OCI-LY1 (cell line): ENCODE results near the gene TCF3.

ENCODE experiments used
- H2AFZ ChIP-seq: fragments of 200-600 bp; sonication (generic), shearing (Covaris generic); 2 replicates; pipeline ENCODE4 v1.6.0; 2014; ENCODE audit warnings: antibody characterized with exemption, mild to moderate bottlenecking, low read length
- H3F3A ChIP-seq: fragments of 200-600 bp; sonication (generic), shearing (Covaris generic); 2 replicates; pipeline ENCODE4 v1.6.0; 2014; ENCODE audit warnings: mild to moderate bottlenecking, antibody characterized with exemption, low read length, moderate library complexity; ENCODE audit not compliant: insufficient read depth
- H3K27ac ChIP-seq: fragments of 200-600 bp; sonication (generic); 2 replicates; pipeline ENCODE4 v1.5.1; 2014; ENCODE audit warnings: low read length, mixed run types, mild to moderate bottlenecking, low read depth; ENCODE audit not compliant: poor library complexity, severe bottlenecking
- H3K27me3 ChIP-seq: fragments of 200-600 bp; sonication (generic); 2 replicates; pipeline ENCODE4 v1.6.0; 2014; ENCODE audit warnings: antibody characterized with exemption, mild to moderate bottlenecking, low read length, moderate library complexity; ENCODE audit not compliant: insufficient read depth
- H3K36me3 ChIP-seq: fragments of 200-600 bp; sonication (generic); 2 replicates; pipeline ENCODE4 v1.6.1; 2014; ENCODE audit warnings: mild to moderate bottlenecking, antibody characterized with exemption, low read length, moderate library complexity, mixed read lengths; ENCODE audit not compliant: insufficient read depth
- H3K4me1 ChIP-seq: fragments of 200-600 bp; sonication (generic); 2 replicates; pipeline ENCODE4 v1.5.1; 2014; ENCODE audit warnings: mild to moderate bottlenecking, low read length, moderate library complexity; ENCODE audit not compliant: insufficient read depth, severe bottlenecking
- H3K4me2 ChIP-seq: fragments of 200-600 bp; sonication (generic), shearing (Covaris generic); 2 replicates; pipeline ENCODE4 v1.6.1; 2014; ENCODE audit warnings: low read length
- H3K4me3 ChIP-seq: fragments of 200-600 bp; sonication (generic); 2 replicates; pipeline ENCODE4 v1.5.1; 2014; ENCODE audit warnings: low read length, low read depth, mild to moderate bottlenecking, mixed read lengths; ENCODE audit not compliant: poor library complexity, severe bottlenecking
- H3K79me2 ChIP-seq: fragments of 200-600 bp; shearing (Covaris generic); 2 replicates; pipeline ENCODE4 v1.6.1; 2016; ENCODE audit warnings: mixed run types, low read length, mixed read lengths; ENCODE audit not compliant: insufficient read depth
- H3K9ac ChIP-seq: fragments of 200-600 bp; sonication (generic), shearing (Covaris generic); 2 replicates; pipeline ENCODE4 v1.6.1; 2014; ENCODE audit warnings: mild to moderate bottlenecking, low read length, mixed read lengths
- H3K9me2 ChIP-seq: fragments of 200-600 bp; sonication (generic), shearing (Covaris generic); 2 replicates; pipeline ENCODE4 v1.6.1; 2014; ENCODE audit warnings: low read depth, mild to moderate bottlenecking, low read length, mixed read lengths
- H3K9me3 ChIP-seq: fragments of 200-600 bp; shearing (Covaris generic); 2 replicates; pipeline ENCODE4 v1.6.1; 2014; ENCODE audit warnings: low read length, mixed read lengths
- H4K20me1 ChIP-seq: fragments of 200-600 bp; sonication (generic), shearing (Covaris generic); 2 replicates; pipeline ENCODE4 v1.6.0; 2016; ENCODE audit warnings: mild to moderate bottlenecking, low read length; ENCODE audit not compliant: insufficient read depth
- CTCF ChIP-seq: fragments of 200-600 bp; sonication (generic), shearing (Covaris generic); IDR thresholded peaks from 2 replicates; pipeline ENCODE4 v1.5.1; 2017; ENCODE audit warnings: mild to moderate bottlenecking, antibody characterized with exemption, low read length, moderate library complexity, mixed read lengths
- EZH2 ChIP-seq: fragments of 200-600 bp; sonication (generic), shearing (Covaris generic); IDR thresholded peaks from 2 replicates; pipeline ENCODE4 v1.8.0; 2017; ENCODE audit warnings: borderline replicate concordance, mixed run types, mild to moderate bottlenecking, antibody characterized with exemption, low read length, moderate library complexity, mixed read lengths

TCF3 gene

GRCh38 chr19:1680976-1681375 is 28.6 kb upstream of the TCF3 start:
- H3K4me3 ChIP-seq = no peak overlapping the region
- TF ChIP-seq CTCF (no peak), EZH2 (no peak)
- no peaks in the 10 kb centered on the region for H3F3A ChIP-seq
- no peaks in the 10 kb centered on the region for H3K9me2 ChIP-seq
- no peaks in the 10 kb centered on the region for H3K79me2 ChIP-seq
- H3K4me2 ChIP-seq = no peak overlapping the region
- no peaks in the 10 kb centered on the region for H3K9me3 ChIP-seq
- H2AFZ ChIP-seq = no peak overlapping the region
- no peaks in the 10 kb centered on the region for H3K36me3 ChIP-seq
- H4K20me1 ChIP-seq = no peaks in the 10 kb centered on the region
- no peaks in the 10 kb centered on the region for H3K4me1 ChIP-seq
- 0 out of 2 replicates have a peak, but pooled peaks cover 6% of the 10 kb centered on the region for H3K27me3 ChIP-seq
- no peak overlapping the region for H3K27ac ChIP-seq
- H3K9ac ChIP-seq = no peak overlapping the region

- Histone ChIP-seq H3K27me3 (0 out of 2 replicates have a peak, but pooled peaks cover 6% of the 10 kb centered on the region), H4K20me1 (no peaks in the 10 kb centered on the region), H3K4me2 (no peak overlapping the region), H3K9me2 (no peaks in the 10 kb centered on the region), H2AFZ (no peak overlapping the region), H3K36me3 (no peaks in the 10 kb centered on the region), H3K9me3 (no peaks in the 10 kb centered on the region), H3F3A (no peaks in the 10 kb centered on the region), H3K27ac (no peak overlapping the region), H3K9ac (no peak overlapping the region), H3K4me1 (no peaks in the 10 kb centered on the region), H3K79me2 (no peaks in the 10 kb centered on the region), H3K4me3 (no peak overlapping the region)
- TF ChIP-seq EZH2 = no peak
- TF ChIP-seq CTCF = no peak
These were observed 25.7 kb upstream of the TCF3 start for GRCh38 chr19:1678073-1678472.

- Histone ChIP-seq H3F3A (no peaks in the 10 kb centered on the region), H3K9me3 (no peaks in the 10 kb centered on the region), H3K9ac (no peak overlapping the region), H3K27me3 (0 out of 2 replicates have a peak, but pooled peaks cover 3% of the 10 kb centered on the region), H3K36me3 (no peaks in the 10 kb centered on the region), H2AFZ (no peak overlapping the region), H3K4me2 (no peak overlapping the region), H4K20me1 (no peaks in the 10 kb centered on the region), H3K79me2 (no peaks in the 10 kb centered on the region), H3K9me2 (no peaks in the 10 kb centered on the region), H3K27ac (no peak overlapping the region), H3K4me1 (peaks cover 8% of the 10 kb centered on the region), H3K4me3 (no peak overlapping the region)
- TF ChIP-seq EZH2 (no peak), CTCF (no peak)
These were observed 24.2 kb upstream of the TCF3 start for GRCh38 chr19:1676351-1677266.
